ENCODE results near the gene TRPM5.

GRCh38 chr11:2443406-2443805 is 908 bp downstream of the TRPM5 start:
- TF ChIP-seq POLR2A (IDR thresholded peaks at IDR 0.05) = no peak
- TF ChIP-seq, protein P1, sequence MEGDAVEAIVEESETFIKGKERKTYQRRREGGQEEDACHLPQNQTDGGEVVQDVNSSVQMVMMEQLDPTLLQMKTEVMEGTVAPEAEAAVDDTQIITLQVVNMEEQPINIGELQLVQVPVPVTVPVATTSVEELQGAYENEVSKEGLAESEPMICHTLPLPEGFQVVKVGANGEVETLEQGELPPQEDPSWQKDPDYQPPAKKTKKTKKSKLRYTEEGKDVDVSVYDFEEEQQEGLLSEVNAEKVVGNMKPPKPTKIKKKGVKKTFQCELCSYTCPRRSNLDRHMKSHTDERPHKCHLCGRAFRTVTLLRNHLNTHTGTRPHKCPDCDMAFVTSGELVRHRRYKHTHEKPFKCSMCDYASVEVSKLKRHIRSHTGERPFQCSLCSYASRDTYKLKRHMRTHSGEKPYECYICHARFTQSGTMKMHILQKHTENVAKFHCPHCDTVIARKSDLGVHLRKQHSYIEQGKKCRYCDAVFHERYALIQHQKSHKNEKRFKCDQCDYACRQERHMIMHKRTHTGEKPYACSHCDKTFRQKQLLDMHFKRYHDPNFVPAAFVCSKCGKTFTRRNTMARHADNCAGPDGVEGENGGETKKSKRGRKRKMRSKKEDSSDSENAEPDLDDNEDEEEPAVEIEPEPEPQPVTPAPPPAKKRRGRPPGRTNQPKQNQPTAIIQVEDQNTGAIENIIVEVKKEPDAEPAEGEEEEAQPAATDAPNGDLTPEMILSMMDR (IDR thresholded peaks at IDR 0.05) = no peak

Measured in testis (tissue), 2 donors.